Ovary (tissue), 3 donors: ENCODE results near the gene CRTAC1.

Source experiments
- CTCF ChIP-seq, 3 donors: fragments of 450-650 bp in 2 of 3; fragments of 200-600 bp in 1 of 3; IDR thresholded peaks; one replicate each; pipeline versions ENCODE4 v1.5.1 to v1.8.0; 2016 to 2022; ENCODE audit warnings: antibody characterized with exemption in 3 of 3, mild to moderate bottlenecking in 1 of 3
- EP300 ChIP-seq: sonication (generic); formaldehyde crosslinking; IDR thresholded peaks from one replicate; pipeline ENCODE4 v1.6.1; 2017; ENCODE audit warnings: antibody characterized with exemption
- donor health status: DM: no; HTN: no; CAD: no.

DNA sequence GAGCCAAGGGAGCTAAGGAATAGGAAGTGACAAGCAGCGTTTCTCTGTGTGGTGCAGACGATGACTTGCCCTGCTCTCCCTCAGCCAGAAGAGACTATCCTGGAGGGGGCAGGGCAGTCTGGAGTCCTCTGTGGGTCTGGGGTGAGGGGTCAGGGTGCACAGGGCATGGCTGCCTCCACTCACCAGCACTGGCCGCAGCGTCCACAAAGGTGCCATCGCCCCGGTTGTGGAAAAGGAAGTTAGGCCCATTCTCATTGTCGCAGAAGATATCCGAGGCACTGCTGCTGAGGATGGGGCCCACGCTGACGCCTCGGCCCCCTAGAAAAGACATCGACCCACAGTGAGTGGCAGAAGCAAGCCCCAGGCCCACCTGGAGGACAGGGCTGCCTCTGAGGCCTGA, 122.6 kb downstream of the CRTAC1 start:
- TF ChIP-seq EP300 (no peak), CTCF (IDR thresholded peaks at IDR 0.05) (no peak)
